ENCODE data around the gene DNAH7.
"Not testable (repeated sequence)": the region's sequence is repeated elsewhere in the genome, so short reads cannot be mapped to it uniquely, and the experiment has no call there.

DNAH7 gene

DNA sequence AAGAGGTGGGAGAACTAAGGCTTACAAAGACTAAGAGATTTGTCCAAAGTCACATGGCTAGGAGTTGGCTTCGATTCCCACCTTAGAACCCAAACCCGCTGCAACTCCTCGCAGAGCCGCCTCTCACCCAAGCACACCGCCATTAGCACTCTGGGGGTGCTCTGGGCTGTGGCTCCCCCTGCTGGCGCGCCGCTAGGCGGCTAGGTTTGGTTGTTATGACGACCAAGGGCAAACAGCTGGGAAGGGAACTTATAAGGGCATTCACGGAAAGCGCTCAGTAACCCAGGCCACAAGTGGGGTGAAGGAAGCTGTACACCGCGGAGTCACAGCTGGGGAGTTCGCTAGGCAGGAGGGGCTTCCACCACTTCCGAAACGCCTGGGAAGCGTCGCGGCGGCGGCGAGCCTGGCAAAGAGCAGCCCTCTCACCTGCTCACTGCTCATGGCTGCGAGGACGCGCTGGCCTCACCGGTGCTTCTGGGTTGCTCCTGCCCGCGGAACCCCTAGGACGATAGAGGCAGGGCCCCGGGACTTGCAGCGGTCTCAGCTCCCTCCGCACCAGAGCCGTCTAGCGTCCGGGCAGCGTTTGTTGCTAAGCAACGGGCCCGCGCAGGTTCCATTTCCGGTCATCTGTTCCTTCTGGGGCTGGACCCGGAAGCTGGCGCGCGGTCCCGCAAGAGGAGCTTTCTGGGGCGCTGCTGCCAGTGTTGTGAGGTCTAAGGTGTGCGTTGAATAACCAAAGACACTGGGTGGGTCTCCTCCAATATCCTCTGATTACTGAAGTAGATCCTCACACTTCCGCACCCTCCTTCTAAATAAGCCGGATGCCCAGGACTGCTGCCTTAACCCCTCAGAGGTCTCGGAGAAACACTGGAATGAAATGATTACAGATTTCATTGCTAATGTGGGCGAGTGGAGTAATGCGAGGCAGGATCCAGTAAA, at the start of gene DNAH7:
TSS of gene DNAH7 (minus strand) at position 567 of the 939 bp plus-strand sequence. CDS start at position 441, 126 bp downstream.
- peak; percentile 90 for DNase-seq

DNA sequence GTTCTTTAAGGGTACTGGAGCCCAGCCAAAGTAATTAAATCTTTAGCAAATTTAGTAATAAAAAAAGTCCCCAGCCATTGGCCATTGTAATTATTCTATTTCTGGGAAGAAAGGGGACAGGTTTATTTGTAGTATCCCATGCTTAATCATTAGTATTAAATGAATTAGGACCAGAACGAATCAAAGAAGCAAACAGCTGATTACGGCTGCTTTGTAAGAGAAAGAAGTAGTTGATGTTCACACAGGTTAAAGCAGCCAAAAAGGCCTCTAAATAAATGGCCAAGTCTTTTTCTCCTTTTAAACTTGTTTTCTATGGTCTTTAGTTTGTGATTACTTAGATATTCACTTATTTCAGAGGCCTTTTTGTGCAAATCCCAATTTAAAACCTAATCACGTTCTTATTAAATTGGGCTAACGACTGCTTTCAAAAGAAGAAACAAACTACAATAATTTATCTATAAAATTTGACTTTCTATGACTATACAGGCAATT, 48.6 kb upstream of the DNAH7 start:
- no peak for DNase-seq

DNA sequence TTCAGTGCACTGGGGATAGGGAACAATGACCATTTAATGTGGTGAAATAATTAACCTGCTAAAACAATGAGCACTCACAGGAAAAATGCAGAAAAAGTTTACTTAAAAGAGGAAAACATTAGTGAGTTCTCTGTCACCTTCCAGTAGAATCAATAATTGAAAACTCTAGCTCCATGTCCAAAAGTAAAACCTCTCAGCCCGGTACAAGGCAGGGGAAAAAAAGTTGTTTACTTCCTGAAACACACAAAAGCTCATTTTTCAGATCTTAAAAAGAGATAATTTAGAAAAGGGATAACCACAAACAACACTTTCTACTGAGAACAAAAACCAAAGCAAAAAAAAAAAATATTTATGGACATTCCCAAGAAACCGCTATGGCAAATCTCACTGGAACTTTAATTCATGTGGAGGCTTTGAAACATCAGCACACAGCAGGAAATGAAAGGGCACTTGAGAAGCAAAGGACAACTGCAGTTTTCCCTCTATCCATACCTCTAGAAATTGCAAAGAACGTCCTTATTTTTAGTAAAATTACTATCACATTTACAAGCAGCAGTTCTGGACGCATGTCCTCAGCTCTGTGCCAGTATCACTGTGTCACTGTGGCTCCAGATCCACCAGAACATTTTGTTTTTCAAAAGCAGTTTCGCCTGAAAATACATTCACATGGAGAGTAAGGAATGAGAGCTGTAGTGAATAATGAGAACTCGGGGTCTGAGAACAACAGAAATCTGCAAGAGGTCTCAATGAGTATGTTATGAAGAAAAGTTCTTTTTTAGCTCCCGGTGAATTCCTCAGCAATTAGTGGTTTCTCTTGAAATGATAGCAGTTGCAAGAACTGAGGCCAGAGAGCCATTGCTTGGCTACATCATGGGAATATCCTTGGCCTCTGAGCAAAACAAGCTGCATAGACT, 44.7 kb upstream of the DNAH7 start:
- no peak for DNase-seq

DNA sequence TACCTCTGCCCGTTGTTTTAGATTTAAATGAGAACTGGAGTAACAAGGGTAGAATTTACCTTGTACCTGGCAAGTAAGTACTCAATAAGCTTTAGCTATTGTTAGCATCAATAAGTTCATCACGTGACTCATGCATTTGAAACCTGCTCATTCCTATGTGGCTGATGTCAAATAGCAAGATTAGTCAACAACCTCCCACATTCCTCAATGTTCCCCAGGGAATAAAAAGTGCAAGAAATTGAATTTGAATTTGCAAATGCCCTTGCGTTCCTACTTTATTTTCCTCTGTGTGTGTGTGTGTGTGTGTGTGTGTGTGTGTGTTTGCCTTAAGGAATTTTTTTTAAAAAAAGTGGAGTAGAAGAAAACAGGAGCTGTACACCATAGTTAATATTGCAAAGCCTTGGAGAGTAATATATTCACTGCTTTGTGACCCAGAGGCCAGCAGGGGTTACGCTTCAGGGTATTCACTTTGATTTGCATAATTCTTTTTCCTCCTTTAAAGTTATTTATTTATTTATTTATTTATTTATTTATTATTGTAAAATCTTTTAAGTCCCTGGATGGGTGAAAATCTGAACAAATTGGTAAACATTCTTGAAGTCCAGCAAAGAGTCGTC, 43.9 kb upstream of the DNAH7 start:
- no peak for DNase-seq

DNA sequence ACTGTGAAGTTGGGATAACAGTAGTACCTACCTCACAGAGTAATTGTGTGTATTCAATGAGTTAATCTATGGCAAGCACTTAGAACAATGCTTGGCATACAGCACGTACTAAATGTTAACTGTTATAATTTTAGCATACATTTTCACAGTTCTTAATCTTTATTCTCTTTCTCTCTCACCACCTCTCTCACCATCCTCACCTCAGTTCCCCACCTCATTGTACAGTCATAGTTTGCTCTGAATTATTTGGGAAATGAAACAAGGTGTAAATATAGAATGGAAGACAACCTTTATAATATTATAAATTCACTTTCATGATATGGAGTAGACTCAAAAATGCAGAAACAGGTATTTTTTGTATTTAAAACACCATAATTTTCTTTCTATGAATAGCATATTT, 40.0 kb upstream of the DNAH7 start:
- no peak for DNase-seq

DNA sequence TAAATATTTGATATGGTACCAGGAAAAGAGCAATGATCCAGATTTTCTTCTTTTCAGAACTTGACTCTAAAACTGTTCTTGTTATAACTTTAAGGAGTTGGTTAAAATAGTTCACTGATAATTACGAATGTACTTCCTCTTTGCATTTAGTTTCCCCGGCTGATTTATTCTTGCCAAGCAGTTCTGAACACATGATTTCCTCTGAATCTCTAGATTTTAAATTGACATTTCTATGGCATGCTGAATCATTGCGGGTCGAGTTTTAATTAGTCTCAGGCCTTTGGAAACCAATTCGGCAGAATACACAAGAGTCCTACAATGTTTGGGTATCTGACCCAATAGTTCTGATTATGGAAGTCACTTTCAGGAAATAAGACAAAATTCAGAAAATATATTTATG, 37.3 kb upstream of the DNAH7 start:
- no peak for DNase-seq

DNA sequence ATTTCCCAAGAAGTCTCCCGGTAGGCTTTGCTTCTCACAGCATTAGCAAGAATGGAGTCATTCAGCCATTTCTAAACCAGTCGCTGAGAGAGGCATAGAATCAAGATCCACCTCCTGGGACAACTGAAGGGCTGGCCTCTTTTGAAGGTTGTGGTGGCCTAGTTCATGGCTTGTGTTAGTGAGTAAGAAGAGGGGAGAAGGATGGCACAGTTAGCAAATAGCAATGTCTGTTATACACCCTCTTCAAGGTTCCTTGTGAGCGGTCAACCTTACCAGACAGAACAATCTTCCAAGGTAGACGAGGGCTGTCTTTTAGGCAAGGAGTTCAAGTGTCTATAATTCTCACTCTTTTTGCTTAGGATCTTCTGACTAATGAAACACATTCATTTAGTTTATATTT, 35.4 kb upstream of the DNAH7 start:
- no peak for DNase-seq

DNA sequence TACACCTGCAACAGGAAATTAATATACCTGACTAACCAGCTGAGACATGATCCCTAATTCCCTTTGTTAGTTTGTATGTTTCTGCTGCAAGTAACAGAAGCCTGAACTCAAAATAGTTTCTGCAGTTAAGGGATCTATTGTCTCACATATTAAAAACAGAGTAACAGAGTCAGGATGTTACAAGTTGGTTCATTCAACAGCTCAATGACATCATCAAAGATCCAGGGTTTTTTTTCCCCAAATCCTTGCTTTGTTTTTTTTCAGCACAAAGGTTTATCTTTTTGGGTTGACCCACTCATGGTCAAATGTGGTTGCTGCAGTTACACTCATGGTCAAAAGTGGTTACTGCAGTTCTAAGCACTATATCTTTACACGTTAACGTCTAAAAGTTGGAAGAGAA, 35.0 kb upstream of the DNAH7 start:
- DNase-seq = no peak

DNA sequence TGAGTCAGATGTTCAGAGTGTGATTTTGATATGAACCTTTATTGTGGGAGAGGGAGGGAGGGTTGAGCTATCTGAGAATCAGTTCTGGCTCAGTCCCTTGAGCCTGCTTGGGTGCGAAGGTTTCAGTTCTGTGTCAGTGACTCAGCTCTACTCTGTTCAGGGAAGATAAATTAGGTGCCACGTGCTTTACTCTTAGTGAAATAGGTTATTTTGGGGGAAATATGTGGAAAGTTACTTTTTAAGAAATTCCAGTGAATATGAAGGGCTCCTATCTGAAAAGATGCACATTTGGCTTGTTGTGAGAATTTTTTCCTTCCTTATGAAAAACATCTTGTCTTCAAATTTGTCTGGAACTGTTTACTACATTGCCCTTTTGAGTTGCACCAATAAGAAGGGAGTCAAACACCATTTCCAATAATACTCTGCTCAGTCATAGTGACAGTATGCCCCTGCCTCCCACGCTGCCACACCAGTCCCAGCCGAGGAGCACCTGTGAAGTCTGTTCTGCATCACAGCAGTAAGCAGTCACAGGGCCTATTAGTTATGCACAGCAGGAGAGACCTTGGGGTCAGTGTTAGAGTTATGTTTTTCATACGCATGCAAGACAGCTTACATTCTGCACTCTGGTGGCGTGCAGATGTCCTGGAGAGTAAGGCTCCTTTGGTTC, 32.8 kb upstream of the DNAH7 start:
- no peak for DNase-seq

DNA sequence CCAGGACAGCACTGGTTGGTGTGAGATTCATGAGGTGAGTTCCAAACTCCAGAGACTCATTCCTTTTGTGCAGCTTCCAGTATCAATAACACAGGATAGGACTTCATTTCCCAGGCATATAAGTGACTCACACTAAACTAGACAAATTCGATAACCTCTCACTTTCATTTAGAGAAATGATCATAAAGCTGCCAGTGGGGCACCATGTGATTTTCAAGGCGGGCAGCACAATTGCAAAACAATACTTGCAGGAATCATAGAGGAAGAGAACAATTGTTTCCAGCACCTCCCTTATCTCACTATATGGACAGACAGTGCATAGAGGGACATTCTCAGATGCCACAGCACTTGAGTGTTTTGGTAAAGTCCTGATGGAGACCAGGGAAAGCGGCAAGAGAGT, 31.3 kb upstream of the DNAH7 start:
- DNase-seq = no peak

DNA sequence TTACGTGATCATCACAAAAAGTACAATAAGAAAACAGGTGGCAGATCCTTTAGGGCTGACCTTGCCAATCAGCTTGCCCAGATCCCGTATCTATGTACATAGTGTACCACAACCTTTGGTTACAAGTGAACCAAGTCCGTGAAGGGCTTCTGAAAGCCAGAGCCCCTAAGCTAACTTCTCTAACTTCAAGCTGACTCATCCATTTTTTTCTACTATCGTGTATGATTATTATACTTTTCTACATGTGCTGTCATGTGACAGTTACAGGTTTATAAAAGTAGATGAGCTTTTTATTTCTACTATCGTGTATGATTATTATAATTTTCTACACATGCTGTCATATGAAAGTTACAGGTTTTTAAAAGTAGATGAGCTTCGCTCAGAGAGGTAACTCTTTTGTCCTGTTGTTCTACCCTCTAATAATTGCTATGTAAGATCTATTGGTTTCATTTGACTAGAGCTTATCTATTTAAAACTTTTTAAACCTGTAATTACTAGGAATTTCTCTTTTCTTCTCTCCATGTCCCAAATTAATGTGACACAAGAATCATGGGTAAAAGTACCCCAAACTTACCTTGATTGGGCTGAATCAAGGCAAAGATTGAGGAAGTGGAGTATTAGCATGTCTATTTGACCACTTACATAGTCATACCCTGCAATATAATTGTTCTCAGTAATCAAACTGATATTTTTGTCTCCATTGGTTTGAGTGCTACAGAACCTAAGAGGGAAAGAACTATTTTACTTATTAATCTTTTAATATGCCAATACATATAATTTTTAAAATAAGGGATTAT, 29.4 kb upstream of the DNAH7 start:
- DNase-seq = no peak

DNA sequence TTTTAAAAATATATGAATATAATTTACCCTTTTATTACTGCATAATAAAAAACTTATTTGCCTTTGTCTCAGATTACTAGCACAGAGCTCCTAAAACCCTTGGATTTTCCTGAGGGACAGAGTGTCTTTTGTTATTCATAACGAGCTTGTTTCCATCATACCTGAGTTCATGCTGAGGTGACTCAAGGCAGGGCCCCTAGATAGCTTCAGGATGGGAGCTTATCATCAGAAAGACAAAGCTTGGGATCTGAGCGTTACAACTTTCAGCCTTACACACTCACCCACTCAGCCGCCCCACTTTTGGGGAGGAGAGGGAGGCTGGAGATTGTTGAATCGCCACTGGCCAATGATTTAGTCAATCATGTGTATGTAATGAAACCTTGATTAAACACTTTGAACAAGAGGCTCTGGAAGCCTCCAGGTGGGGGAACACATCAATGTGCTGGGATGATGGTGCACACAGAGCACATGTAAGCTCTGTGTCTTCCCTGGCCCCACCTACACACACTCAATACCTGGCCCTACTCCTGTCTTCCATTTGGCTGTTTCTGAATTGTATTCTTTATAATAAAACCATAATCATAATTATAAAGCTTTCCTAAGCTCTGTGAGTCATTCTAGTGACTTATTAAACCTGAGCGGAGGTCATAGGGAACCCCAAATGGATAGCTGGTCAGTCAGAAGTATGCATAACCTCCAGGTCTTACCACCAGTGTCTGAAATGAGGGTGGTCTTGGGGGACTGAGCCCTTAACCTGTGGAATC, 28.5 kb upstream of the DNAH7 start:
- no peak for DNase-seq

DNA sequence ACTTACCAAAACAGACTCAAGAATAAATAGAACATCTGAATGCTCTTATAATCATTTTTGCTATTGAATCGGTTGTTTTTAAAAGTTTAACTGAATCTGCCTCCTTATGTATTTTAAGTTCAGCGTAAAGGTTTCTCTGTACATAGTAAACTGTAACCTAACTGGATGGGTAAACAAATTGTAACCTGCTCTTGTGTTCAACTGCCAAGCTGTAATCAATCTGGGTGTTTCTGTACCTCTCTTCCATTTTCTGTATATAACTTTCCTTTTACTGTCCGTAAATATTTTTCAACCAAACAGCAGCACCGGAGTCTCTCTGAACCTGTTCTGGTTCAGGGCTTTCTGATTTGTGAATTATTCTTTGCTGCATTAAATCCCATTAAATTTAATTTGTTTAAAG, 27.6 kb upstream of the DNAH7 start:
- no peak for DNase-seq

DNA sequence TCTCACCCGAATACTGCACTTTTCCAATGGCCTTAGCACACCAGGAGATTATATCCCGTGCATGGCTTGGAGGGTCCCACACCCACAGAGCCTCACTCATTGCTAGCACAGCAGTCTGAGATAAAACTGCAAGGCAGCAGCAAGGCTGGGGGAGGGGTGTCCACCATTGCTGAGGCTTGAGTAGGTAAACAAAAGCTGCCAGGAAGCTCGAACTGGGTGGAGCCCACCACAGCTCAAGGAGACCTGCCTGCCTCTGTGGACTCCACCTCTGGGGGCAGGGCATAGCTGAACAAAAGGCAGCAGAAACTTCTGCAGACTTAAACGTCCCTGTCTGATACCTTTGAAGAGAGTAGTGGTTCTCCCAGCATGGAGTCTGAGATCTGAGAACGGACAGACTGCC, 20.8 kb upstream of the DNAH7 start:
- not testable (repeated sequence) for DNase-seq

DNA sequence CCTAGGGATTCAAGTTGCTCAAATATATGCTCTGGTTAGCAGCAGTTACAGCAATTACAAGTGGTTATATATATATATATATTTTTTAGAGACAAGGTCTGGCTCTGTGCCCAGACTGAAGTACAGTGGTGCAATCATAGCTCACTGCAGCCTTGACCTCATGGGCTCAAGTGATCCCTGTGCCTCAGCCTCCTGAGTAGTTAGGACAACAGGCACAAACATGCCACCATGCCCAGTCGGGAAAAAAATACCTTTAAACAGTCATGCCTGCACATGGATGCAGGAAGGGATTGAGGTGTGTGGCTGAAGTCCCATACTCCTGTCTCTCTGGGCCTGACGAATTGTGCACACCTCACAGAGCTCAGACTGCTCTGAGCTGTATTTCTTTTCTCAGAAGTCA, 19.6 kb upstream of the DNAH7 start:
- DNase-seq = no peak

DNA sequence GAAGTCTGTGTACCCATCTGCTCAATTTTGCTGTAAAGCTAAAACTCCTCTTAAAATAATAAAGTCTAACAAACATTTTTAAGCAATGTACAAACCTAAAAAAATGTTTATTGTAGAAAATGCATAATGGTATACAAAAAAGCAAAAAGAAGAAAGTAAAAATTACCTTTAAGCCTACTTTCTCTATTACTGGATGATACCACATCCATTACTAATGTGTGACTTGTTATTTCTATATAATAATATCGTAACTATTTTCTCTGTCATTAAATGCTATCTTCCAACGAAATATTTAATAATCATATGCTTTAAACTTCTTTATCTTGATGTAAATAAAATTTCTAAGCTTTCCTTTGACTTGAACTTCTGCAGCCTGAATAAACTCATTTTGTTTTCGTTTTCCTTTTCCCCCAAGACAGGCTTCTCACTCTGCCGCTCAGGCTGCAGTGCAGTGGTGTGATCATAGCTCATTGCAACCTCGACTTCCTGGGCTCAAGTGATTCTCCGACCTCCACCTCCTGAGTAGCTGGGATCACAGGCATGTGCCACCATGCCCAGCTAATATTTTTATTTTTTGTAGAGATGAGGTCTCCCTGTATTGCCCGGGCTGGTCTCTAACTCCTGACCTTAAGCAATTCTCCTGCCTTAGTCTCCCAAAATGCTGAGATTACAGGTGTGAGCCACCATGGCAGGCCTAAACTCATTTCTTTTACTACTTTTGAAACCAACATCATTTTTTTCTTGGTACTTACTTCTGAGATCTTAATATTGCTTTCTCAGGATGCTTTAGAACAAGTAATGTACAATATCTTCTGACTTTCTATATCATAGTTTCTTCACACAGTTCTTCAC, 18.1 kb upstream of the DNAH7 start:
- no peak for DNase-seq

DNA sequence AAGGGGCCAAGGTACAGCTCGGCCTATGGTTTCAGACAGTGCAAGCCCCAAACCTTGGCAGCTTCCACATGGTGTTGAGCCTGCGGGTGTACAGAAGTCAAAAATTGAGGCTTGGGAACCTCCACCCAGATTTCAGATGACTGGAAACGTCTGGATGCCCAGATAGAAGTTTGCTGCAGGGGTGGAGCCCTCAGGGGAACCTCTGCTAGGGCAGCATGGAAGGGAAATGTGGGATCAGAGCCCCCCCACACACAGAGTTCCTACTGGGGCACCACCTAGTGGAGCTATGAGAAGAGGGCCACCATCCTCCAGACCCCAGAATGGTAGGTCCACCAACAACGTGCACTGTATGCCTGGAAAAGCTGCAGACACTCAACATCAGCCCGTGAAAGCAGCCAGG, 15.0 kb upstream of the DNAH7 start:
- no peak for DNase-seq

DNA sequence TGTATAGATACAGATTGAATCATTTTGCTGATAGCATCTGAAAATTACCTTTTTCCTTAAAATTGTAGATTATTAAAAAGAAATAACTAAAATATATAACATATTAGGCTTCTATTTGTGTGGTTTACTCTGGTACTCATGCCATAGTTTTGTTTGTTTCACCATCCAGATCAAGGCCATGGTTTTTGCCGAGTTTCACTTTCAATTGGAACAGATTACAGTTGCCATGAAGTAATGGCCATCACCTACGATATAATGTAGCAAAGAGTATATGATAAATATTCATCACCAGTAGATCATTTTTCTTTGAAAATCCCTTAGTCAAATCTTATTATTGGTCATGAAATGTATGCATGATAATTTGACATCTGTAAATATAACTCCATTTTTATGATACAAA, 11.9 kb upstream of the DNAH7 start:
- DNase-seq = no peak

DNA sequence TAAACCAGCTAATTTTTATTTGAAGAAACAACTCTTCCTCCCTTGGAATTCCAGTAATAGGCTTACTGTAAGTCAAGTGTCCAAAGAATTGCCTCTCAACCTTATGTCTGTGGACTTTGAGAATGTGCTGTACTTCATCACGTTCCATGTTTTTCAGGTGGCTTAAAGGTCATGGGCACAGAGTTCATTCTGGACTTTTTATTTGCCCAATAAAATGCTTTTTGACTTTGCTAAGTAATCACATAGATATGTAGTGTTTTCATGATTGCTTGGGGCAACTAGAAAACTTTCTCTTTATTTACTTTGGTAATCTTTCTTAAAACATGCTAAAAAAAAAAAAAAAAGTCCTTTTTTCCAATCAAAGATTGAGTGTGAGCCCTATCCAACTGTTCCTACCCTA, 10.4 kb upstream of the DNAH7 start:
- DNase-seq = no peak

DNA sequence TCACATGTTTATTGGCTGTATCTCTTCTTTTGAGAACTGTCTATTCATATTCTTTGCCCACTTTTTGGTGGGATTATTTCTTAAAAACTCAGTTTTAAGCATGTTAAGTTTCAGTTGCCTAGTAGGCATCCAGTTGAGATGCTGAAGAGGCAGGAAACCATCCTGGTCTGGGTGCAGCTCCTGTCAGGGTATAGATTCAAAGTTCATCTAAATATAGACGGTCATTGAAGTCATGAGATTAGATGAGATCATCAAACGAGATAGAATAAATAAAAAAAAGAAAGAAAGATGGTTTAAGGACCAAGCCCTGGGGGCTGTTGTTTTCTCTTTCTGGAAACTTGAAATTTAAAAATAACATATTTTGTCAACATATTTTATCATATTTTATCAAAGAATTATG, 9.2 kb upstream of the DNAH7 start:
- DNase-seq = no peak

Measured in right forelimb (tissue), 1 donor.